IPS-11a (cell line): Measurements from ENCODE around the gene TFAP2E.

ENCODE experiments used
- H3K4me3 ChIP-seq: one replicate; pipeline ENCODE4 v1.5.1; 2013; ENCODE audit warnings: low read depth, low read length, control low read depth

The TFAP2E gene

DNA sequence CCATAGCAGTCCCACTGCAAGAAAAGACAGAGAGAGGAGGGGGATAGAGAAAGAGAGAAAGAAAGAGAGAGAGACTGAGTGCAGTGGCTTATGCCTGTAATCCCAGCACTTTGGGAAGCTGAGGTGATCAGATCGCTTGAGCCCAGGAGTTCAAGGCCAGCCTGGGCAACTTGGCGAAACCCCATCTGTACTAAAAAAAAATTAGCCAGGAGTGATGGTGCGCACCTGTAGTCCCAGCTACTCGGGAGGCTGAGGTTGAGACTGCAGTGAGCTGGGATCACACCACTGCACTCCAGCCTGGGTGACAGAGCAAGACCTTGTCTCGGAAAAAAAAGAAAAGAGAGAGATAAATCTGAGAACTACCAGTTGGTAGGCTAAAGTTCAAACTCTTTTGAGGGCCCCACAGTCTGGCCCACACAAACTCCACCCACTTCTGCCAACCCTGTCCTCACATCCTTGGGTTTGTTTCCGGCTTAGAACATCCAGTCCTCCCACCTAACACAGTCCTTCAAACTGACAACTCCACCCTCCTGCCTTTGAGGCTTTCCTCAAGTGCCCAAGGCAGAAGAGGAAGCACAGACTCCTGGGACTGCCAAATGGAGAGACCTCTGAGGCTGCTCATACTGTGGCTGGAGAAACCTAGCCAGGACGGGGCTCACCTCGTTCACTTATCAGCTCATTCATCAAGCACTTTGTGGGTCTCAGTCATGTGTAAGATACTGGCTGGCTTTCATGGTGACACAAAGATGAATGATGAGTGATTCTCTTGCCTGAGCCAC lies 20.1 kb downstream of the TFAP2E start:
- H3K4me3 ChIP-seq: no peak overlapping the region

DNA sequence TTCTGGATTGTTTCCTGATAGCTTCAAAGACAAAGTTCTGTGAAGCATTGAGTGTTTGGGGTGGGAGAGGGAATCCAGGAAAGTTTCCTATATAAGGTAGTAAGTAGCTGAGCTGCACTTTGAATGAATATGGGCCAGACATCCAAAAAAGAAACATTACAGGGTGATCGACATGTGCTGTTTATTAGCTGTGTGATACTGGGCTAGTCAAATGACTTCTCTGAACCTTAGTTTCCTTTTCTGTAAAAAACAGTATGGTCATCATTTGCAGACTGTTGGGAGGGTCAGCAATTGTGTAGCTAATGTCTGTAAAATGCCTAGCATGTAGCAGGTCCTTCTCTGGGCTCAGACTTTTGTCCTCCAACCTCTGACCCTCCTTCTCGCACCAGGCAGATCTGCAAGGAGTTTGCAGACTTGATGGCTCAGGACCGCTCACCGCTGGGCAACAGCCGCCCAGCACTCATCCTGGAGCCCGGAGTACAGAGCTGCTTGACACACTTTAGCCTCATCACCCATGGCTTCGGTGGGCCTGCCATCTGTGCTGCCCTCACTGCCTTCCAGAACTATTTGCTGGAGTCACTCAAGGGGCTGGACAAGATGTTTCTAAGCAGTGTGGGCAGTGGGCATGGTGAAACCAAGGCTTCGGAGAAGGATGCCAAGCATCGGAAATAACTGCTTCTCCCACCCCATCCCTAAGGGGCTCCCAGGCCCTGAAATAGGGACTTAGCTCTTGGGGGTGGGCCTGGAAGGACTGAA lies 21.1 kb downstream of the TFAP2E start:
- no peak overlapping the region for H3K4me3 ChIP-seq

DNA sequence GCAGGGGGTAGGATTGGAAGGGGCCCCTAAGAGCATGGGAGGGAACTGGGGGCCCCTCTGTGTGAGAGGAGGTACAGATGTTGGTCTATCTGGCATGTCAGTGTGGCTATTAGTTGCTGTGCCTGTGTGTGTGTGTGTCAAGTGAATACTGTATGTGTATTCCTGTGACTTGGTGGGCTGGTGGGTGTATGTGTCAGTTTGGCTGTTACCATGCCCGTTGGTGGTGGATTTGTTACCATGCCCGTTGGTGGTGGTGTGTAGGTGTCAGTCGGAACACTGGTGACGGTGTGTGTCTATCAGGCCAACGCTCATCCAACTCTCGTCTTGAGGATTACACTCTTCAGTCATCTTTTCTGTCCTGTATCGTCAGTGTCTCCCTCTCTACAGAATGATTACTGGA lies 22.6 kb downstream of the TFAP2E start:
- H3K4me3 ChIP-seq: no peak overlapping the region

DNA sequence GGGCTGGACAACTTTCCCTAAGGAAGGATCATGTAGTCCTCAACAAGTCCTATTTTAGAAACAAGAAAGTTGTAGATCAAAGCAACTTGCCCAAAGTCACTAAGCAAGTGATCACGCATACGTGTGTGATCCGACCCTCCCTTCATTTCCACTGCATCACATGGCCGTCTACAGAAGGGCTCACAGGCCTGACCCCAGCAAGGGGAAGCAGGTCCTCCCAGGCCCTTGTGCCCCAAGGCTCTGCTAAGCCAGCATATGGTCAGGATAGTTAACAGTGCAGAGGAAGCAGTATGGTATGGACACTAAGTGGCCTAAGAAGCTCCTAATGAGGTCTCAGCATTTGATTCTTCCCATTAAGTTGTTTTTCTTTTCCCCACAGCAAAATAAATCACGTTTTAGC lies 24.8 kb downstream of the TFAP2E start:
- no peak overlapping the region for H3K4me3 ChIP-seq

- no peak overlapping the region for H3K4me3 ChIP-seq
These were observed 25.8 kb downstream of the TFAP2E start for GRCh38 chr1:35598895-35599294.

DNA sequence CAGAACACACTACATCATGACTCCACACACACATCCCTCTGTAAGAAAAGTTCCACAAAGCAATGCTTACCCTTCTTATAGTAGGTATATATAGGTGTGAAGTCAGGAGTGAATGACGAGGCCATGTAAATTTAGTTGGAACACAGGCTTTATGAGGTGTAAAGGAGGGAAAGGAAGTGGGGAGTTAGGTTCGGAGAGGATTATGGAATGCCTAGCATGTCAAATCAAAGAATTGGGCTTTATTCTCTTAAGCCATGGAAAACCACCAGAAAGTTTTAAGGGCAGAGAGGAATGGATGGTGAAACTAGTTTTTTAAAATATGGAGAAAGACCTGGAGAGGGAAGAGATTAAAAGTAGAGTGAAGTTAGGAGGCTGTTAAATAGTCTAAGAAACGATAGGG lies 26.3 kb downstream of the TFAP2E start:
- no peak overlapping the region for H3K4me3 ChIP-seq

GRCh38 chr1:35600593-35600992 lies 27.5 kb downstream of the TFAP2E start:
- H3K4me3 ChIP-seq: no peak overlapping the region

DNA sequence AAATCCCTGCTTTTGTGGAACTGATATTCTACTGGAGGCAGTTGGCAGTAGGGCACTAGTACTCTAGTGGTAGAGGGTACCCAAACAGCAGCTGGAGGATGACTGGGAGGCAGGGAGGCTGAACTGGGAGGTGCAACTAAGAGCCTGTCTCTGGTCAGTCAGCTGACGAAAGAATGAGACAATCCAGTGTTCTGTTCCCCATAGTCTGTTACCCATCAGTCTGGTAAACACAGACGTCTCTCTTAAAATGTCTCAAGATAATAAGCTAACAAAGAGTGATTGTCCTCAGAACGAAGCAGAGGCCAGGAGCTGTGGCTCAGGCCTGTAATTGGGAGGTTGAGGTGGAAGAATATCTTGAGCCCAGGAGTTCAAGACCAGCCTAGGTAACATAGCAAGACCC lies 30.4 kb downstream of the TFAP2E start:
- no peak overlapping the region for H3K4me3 ChIP-seq

DNA sequence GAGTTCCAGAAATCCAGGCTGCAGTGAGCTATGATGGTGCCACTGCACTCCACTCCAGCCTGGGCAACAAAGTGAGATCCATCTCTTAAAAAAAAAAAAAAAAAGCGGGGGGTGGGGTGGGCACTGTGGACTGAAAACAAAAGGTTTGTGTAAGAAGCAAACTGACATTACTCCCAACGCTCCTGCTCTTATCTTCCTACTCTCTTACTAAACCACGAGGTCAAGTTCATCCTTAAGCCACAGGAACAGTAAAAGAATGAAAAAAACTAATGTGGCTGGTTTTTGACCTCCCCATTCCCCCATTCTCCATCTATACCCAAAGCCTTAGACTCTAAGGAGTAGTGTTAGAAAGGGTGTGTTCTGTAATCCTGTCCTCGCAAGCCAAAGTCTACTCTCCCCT lies 30.8 kb downstream of the TFAP2E start:
- no peak overlapping the region for H3K4me3 ChIP-seq

GRCh38 chr1:35605071-35605866 lies 32.2 kb downstream of the TFAP2E start:
- H3K4me3 ChIP-seq: no peak overlapping the region

DNA sequence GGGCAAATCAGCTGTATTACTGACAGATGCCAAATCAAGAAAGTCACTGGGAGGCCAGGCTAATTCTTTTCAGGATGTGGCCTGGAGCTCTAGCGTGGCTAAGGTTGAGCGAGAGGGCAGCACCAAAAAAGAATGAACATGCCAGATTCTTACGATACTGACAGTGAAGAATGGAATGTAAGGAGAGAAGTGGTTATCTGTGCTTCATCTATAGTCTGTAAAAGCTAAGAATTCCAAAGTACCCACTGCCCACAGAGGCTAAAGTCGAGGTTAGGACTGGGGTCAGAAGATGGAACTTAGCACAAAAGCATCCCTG lies 32.7 kb downstream of the TFAP2E start:
- H3K4me3 ChIP-seq: no peak overlapping the region

DNA sequence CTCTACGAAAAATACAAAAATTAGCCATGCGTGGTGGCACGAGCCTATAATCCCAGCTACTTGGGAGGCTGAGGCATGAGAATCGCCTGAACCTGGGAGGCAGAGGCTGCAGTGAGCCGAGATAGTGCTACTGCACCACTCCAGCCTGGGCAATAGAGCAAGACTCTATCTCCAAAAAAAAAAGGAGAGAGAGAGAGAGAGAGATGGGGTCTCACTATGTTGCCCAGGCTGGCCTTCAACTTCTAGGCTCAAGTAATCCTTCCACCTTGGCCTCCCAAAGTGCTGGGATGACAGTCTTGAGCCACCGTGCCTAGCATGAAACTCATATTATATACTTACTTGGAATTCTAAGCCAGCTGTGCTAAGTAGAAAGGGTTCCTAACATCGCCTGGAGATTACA lies 38.5 kb downstream of the TFAP2E start:
- H3K4me3 ChIP-seq: no peak overlapping the region

DNA sequence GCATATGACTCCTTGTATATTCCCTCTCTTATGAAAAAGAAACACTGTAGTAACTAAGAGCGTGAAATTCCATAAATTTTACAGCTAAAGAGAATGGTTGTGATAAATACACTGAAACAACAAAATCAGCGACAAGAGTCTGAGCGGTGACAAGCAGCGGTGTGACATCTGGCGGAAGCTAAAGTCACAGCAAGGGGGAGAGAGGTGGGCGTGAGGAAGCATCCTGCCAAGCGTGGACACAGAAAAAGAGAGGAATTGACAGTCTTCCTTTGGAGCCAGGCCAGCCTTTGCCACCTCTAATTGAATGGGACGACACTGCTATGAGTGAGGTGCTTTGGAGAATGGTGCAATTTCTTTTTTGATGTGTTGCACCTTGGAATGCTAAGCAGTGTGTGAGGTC lies 42.3 kb downstream of the TFAP2E start:
- H3K4me3 ChIP-seq: no peak overlapping the region

- H3K4me3 ChIP-seq: no peak overlapping the region
These were observed 46.4 kb downstream of the TFAP2E start for GRCh38 chr1:35619237-35620121.

- no peak overlapping the region for H3K4me3 ChIP-seq
These were observed 49.5 kb downstream of the TFAP2E start for GRCh38 chr1:35622510-35623178.

DNA sequence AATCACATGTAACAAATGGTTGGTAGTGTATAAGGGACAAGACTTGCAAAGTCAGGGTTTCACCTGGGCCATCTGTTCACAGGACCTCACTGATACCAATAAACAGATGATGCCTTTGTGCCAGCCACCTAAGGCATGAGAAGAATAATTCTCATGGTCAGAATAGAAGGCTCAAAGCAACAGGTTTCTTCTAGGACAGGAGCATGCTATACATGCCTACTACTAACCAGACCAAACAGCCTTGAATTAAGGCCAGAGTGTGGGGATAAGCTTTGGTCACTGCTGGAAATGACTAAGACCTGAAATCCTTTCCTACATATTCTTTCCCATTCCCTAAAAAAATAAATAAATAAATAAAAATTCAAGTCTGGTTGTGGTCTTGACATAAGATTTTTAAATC lies 50.7 kb downstream of the TFAP2E start:
- H3K4me3 ChIP-seq: no peak overlapping the region

- H3K4me3 ChIP-seq: no peak overlapping the region
These were observed 55.9 kb downstream of the TFAP2E start for GRCh38 chr1:35629051-35629450.

DNA sequence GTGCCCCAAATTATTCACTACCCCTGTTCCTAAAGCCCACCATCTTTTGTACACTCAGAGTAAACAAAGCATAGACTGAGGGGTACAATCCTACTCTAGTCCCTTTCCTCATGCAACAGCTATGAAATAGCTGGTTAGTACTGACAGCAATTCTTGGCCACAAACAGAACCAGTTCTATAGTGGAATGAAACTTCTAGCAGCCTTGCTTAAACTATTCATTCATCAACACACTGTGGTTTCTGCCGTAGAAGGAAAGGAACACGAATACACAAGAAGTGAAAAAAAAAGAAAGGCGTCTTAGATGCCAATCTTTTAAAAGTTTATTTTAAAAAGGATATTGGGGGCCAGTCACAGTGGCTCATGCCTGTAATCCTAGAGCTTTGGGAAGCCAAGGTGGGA lies 58.3 kb downstream of the TFAP2E start:
- no peak overlapping the region for H3K4me3 ChIP-seq

GRCh38 chr1:35633547-35633946 lies 60.4 kb downstream of the TFAP2E start:
- no peak overlapping the region for H3K4me3 ChIP-seq

DNA sequence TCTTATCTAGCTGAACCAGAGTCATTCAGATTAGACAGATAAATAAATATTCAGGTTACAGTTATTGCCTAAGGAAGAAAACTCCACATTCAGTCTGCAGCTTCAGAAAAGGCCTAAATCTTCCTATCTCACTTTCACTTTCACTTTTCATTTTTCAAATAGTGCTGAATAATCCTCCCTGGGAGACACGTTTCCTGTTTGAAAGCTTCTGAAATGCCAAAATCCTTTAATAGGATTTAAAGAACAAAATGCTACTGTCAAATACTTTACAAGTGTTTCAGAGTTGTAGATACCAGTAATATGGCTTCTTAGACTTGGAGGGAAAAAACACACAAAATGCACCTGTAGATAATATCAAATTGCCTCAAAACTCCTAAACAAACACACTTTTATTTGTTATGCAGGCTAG lies 64.3 kb downstream of the TFAP2E start:
- H3K4me3 ChIP-seq: no peak overlapping the region
